Measurements from ENCODE around the gene USH1C.

The USH1C gene

GRCh38 chr11:17543574-17544180 lies 539 bp downstream of the USH1C start:
- no peak for DNase-seq

- no peak for DNase-seq
Measured at GRCh38 chr11:17543041-17543440, 1.2 kb downstream of the USH1C start.

GRCh38 chr11:17542249-17542648 lies 2.0 kb downstream of the USH1C start:
- no peak for DNase-seq

DNA sequence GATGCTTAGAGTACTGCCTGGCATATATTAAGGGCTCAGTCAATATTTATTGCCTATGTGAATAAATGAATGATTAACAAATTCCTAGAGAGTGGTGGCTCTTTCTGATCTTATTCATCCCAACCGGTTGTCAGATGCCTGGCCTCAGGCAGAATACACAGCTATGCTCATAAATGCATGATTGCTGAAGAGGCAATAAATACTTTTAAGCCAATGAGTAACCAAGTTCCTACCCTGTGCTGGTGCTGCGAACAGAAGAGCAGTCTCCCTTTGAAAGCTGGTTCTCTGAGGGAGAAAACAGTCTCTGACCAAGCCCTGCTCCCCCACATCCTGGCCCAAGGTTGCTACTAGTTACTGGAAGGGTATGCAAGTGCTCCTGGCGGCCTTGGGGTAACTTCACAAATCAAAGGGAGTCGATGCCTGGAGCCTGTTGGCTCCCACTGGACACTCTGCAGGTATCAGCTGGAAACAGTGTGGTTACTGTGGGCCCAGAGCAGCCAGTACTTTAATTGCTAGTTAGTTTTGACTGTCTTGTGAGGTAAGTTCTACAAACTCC lies 2.8 kb downstream of the USH1C start:
- DNase-seq = no peak

DNA sequence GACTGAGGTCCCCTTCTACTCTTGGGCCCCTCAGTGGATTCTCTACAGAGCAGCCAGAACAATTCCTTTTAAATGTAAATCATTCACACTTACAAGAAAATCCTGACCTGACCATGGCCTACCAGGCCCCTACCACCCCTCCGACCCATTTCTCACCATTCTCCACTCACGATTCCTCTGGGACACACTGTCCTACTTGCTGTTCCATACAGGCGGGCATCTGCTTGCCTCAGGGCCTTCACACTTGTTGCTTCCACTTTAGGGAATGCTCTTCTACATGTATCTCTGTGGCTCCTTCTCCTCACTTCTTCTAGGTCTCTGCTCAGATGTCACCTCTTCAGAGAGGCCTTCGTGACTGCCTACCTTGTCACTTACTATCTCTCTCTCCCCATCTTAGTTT lies 3.4 kb downstream of the USH1C start:
- no peak for DNase-seq

DNA sequence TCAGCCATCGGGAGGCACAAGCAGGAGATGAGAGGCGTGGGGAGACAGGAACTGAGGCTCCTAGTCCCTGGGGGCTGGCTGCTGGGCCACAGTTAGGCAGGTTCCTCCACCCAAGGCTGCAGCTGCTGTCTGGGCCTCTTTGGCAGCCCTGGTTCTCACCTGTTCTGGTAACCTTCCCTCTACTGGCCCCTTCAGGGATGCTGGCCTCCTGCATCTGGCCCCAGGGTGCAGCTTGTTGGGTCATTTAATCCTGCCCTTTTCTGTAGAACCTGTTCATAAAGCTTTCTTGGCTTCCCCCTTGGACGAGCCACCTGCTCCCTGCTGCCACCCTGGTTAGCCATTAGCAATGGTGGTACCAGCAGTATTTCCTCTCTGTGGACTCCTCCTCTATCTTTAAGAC lies 5.5 kb downstream of the USH1C start:
- DNase-seq = no peak

DNA sequence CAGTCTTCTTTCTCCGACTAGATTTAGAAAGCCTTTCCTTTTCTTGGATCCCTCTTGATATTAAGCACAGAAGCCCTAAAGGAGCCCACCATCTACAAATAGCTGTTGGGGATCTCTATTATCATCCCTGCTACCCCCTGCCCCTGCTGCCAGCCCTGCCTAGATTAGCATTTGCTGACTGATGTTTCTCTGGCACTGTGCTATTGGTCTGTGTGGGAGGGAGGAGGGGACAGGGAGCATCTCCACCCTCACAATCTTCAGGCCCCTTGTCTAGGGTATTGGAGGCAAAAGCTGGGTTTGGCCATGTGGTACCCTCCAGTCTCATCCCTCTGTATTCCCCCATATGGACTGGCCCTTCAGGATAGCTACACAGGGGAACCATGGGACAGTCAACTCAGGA lies 6.2 kb downstream of the USH1C start:
- no peak for DNase-seq

DNA sequence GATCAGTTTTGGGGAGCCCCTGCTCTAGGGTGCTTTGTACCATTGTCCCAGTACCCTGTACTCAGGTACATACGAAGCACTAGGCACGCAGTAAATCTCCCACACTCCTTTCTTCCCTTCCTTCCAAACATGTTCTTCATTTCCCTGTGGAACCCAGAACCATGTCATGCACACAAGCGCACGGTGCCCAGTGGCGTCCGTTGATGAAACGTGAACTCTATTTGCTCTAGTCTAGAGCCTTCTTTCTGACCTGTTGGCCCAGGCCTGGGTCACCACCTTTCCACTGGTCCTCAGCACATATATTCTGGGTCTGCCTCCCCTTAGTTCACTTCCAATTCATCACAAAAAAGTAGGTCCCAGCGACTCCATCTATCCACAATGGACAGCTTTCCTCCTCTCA lies 7.0 kb downstream of the USH1C start:
- no peak for DNase-seq

DNA sequence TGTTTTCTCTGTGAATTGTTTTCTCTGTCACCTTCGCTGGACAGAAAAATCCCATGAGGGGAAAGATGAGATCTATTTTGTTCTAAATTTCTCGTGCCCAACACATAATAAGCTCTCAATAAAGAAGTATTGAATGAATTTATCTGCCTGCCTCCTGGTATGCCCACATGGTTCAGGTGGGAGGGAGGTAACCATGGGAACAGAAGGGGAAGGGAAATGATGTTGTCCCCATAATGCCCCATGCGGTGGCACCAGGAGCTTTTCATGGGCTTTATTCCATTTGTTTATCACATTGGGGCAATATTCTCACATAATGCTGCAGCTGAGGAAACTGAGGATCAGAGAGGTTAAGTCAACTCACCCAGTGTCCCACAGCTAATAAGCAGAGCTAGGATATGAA lies 8.7 kb downstream of the USH1C start:
- no peak for DNase-seq

DNA sequence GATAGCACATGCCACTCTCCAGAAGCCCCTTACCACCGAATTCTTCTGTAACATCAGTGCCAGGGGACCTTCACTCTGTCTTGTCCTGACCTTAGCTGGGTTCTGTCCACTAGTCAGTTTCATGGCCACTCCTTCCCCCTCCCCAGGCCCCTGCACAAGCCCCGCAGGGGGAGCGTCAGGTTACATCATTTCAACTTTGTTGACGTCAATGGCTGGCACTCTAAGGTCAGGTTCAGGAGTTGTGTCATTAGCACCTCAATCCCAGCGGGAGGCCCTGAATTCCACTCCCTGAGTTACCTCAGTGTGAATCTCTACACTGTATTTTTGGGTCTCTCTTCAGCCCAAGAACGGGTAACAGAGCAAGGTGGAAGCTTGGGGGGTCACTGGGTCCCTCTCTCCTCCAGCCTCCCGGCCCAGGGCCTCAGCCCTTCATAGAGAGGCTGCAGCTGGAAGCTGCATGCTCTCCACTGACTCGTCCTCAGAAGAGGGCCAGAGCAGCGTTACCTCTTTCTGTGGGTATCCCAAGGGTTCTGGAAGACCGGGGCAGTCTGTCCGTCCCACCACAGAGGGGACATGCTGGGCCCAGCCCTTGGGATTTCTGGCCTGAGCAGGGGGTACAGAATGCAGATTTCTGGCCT lies 10.3 kb downstream of the USH1C start:
- no peak for DNase-seq

DNA sequence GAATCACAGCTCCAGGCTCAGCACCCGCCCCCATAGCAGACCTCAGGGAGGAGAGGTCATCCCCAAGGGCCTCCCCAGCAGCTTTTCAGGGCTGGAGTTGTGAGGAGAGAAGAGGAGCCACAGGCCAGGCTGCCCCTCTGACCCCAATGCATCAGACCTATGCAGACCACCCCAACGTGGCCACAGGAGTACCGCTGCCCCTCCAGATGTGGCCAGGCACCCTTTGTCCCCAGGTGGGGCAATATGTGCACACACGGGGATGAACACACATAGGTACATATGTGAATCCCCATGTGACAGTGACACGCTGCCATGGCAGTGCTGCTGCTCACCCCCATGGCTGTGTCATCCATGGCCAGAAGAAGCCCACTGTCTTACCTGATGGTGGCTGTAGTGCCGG lies 10.9 kb downstream of the USH1C start:
- no peak for DNase-seq

DNA sequence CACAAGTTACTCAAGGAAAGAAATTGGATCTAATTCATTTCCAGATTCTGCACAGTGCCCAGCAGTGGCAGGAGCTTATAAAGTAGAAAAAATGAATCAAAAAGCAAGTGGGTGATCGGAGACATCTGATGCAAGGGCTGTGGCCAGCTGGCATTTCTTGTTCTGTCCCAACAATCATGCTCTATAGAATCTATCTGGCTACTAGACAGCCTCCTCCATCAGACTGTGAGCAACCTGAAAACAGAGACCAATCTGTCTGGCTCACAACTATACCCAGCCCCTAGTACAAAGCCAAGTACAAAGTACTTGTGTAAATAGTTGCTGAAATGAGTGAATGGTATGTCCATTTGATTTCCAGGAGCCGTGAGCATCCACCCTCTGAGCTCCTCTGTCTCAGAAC lies 11.4 kb downstream of the USH1C start:
- DNase-seq = no peak

- no peak for DNase-seq
Measured at GRCh38 chr11:17531636-17532113, 12.5 kb downstream of the USH1C start.

GRCh38 chr11:17531071-17531600 lies 13.1 kb downstream of the USH1C start:
- peak; percentile 43 to 85 (median 74) for DNase-seq

GRCh38 chr11:17529844-17530185 lies 14.4 kb downstream of the USH1C start:
- DNase-seq = peak in 1 of 3 experiments; percentile 25

- peak in 2 of 3 experiments; percentile 18 to 32 for DNase-seq
Measured at GRCh38 chr11:17528906-17529843, 15.0 kb downstream of the USH1C start.

DNA sequence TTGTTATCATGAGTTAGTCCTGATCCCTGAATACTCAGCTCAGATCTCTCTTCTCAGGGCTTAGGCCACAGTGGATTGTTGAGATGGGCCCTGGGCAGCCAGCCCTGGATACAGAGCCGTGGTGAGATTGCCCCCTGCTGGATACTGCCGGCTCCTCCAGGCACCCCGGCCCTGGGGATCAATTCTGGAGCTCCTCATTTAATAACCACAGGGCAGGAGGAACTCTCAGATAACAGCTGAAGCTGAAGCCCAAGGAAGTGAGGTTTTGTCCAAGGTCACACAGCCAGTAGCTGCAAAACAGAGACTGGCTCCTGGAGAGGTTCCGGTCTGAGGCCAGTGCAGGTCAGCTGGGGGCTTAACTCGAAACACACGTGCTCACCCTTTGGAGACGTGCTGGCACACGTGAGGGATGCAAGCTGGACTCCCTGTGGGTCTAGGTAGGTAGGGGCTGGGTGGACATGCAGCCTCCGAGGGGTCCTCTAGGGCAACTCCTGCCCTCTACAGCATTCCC lies 16.0 kb downstream of the USH1C start:
- peak in 2 of 3 experiments; percentile 12 to 73 for DNase-seq

DNA sequence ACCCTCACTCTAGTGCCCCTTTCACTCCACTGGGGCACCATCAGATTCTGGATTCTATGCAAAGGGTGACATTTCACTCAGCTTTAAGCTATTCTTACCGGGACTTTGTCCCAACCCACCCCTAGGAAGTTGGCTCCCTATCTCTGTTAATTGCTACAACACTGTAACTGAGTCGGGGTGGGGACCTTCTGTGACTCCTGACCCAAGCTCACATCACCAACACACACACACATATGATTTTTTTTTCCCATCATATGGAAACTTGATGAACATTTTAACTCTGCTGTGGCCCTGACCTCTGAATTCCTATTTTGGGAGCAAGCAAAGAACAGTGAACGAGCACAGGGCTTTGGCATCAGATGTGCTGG lies 16.6 kb downstream of the USH1C start:
- DNase-seq = no peak

DNA sequence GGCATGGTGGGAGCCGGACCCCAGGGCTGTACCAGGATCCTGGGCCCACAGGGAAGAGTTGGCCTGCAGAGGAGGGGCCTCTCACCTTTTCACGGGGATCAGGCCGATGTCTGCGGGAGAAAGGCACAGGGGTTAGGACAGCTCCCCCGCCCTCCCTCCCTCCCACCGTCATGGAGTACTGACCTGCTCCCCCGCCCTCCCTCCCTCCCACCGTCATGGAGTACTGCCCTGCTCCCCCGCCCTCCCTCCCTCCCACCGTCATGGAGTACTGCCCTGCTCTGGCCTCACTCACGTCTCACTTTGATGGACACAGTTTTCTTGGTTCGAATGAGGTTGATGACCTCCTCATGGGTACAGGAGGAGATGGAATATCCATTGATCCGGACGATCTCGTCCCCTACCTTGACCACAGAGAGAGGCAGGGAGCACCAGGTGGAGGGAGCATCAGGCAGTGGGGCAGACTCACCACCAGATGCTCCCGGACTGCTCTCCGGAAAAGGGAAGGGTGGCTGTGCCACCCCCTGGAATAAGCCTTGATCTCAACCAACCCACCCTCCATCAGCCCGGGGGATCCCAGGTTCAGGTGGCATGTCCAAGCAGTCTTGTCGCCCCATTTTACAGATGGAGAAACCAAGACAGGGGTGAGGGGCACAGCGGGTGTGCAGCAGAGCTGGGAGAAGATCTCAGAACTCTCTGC lies 17.1 kb downstream of the USH1C start:
- no peak for DNase-seq

GRCh38 chr11:17526326-17526725 lies 17.9 kb downstream of the USH1C start:
- DNase-seq = peak in 1 of 3 experiments; percentile 57

GRCh38 chr11:17525570-17525969 lies 18.6 kb downstream of the USH1C start:
- no peak for DNase-seq

GRCh38 chr11:17524221-17524620 lies 20.0 kb downstream of the USH1C start:
- DNase-seq = no peak

Measured in NCI-H1417 (cell line).